Measurements from ENCODE around the gene ATP10A. TPM values are rescaled to one million over a fixed set of nuclear protein-coding genes. Genes with fewer than 3 reads are reported as not detected.

The ATP10A gene
- total and polyA plus RNA-seq, 9 of the 15 experiments (the other 6 are each of a cell fraction or from before 2014, with no cell fraction given), result 0.09 TPM; not detected in 8

GRCh38 chr15:25860885-25861866 lies 2.0 kb downstream of the ATP10A start:
- no peaks in the 10 kb centered on the region for H3K9me3 ChIP-seq (replicated peaks; ENCODE audit: control insufficient read depth, insufficient read depth, low read depth, low read length)
- ChIA-PET POLR2A (no interaction called here), CTCF (ENCODE audit: low intra/inter-chr PET ratio) (no interaction called here)
- BruUV-seq (replicated peaks), result no TSS peak
- H2AFZ ChIP-seq (ENCODE audit: low read depth, low read length), result no peak overlapping the region
- DNase-seq (ENCODE audit: extremely low read depth in 1 of 4, low spot score in 3 of 4) (no peak), FAIRE-seq (no peak), ATAC-seq (no peak)
- H3K27me3 ChIP-seq (ENCODE audit: control insufficient read depth in 2 of 2, insufficient read depth in 2 of 2, low read length in 2 of 2), result peaks cover 0 to 40% of the 10 kb centered on the region in 2 experiments; a peak in 2 of 5 replicates
- no peaks in the 10 kb centered on the region for H3K9me1 ChIP-seq (ENCODE audit: control insufficient read depth, insufficient read depth, low read length)
- no peak overlapping the region for H3K9ac ChIP-seq (ENCODE audit: insufficient read depth in 1 of 2, low read depth in 2 of 2, low read length in 2 of 2)
- in situ Hi-C loops (cut with MboI), result no loop called here
- WGBS (ENCODE audit: insufficient coverage, low coverage, missing lambda C conversion rate), result 5% methylated on average over 20 of the region's 20 CpGs
- H3K36me3 ChIP-seq (ENCODE audit: control insufficient read depth, insufficient read depth, low read length), result no peaks in the 10 kb centered on the region
- no peaks in the 10 kb centered on the region; the same call in 1 of the 2 replicates for H4K20me1 ChIP-seq (replicated peaks; ENCODE audit: control insufficient read depth, insufficient read depth, low read length)
- intact Hi-C loops (cut with micrococcal nuclease), result loop anchor here (5.0 kb wide), 1 partner anchor 296 kb away; no protein-coding TSS in a partner anchor
- H3K4me2 ChIP-seq (ENCODE audit: insufficient read depth, low read length), result no peak overlapping the region
- no peaks in the 10 kb centered on the region for H3K79me2 ChIP-seq (ENCODE audit: control insufficient read depth, insufficient read depth, low read length)
- TF ChIP-seq ZFP36 (IDR thresholded peaks at IDR 0.05; ENCODE audit: low read depth, low read length, partially characterized antibody) (peak; percentile 10), DLX4 (CRISPR knock-in tag; IDR thresholded peaks at IDR 0.05) (no peak), SPI1 (IDR thresholded peaks at IDR 0.05; ENCODE audit: borderline replicate concordance, low read depth, low read length) (0 out of 2 replicates have a peak, but pooled peaks have one; percentile 13), JUNB (CRISPR knock-in tag; conservative IDR thresholded peaks at IDR 0.05) (no peak)
- no peak overlapping the region for H3K27ac ChIP-seq (ENCODE audit: extremely low read depth, low read depth, low read length)
- peaks cover 0 to 12% of the 10 kb centered on the region in 2 experiments; a peak in 1 of 5 replicates for H3K4me1 ChIP-seq (replicated peaks in 1 of 2; ENCODE audit: control insufficient read depth in 2 of 2, insufficient read depth in 2 of 2, low read length in 2 of 2)
- no peak overlapping the region for H3K4me3 ChIP-seq
